ENCODE measurements around the gene GRWD1. TPM values are rescaled to one million over a fixed set of nuclear protein-coding genes. Genes with fewer than 3 reads are reported as not detected.

Gene GRWD1
- total RNA-seq, 1 experiment from 2014 or later = 97.8 TPM

DNA sequence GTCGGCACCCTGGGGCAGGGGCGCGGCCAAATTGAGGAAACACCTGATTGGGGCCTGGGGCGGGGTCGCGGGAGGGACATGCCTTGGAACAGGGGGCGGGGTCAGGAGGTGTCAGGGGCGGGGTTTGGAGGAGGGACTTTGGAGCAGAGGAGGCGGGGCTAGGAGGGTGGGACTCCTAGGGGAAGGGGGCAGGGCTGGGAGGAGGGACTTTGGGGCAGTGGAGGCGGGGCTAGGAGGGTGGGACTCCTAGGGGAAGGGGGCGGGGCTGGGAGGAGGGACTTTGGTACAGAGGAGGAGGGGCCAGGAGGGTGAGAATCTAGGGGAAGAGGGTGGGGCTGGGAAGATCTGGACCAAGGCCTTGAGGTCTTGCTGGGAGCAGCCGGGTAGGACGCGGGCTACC is 30.4 kb upstream of the GRWD1 start:
- DNase-seq = peak; percentile 93
- H3K4me3 ChIP-seq (ENCODE audit: insufficient read depth, low read depth, low read length) = no peak overlapping the region
- peaks cover 10% of the 10 kb centered on the region for H3K36me3 ChIP-seq (replicated peaks; ENCODE audit: control insufficient read depth, insufficient read depth, low read length)
- no peaks in the 10 kb centered on the region for H3K27me3 ChIP-seq (ENCODE audit: control insufficient read depth, insufficient read depth, low read length)

- Histone ChIP-seq H3K36me3 (replicated peaks; ENCODE audit: control insufficient read depth, insufficient read depth, low read length) (peaks cover 10% of the 10 kb centered on the region), H3K27me3 (ENCODE audit: control insufficient read depth, insufficient read depth, low read length) (no peaks in the 10 kb centered on the region), H3K4me3 (ENCODE audit: insufficient read depth, low read depth, low read length) (no peak overlapping the region)
- no peak for DNase-seq
Measured at GRCh38 chr19:48415806-48416221, 30.0 kb upstream of the GRWD1 start.

- H3K4me3 ChIP-seq (ENCODE audit: insufficient read depth, low read depth, low read length) = no peak overlapping the region
- H3K36me3 ChIP-seq (replicated peaks; ENCODE audit: control insufficient read depth, insufficient read depth, low read length) = peaks cover 13% of the 10 kb centered on the region
- H3K27me3 ChIP-seq (ENCODE audit: control insufficient read depth, insufficient read depth, low read length) = no peaks in the 10 kb centered on the region
- DNase-seq = peak; percentile 4
Measured at GRCh38 chr19:48417421-48417820, 28.4 kb upstream of the GRWD1 start.

DNA sequence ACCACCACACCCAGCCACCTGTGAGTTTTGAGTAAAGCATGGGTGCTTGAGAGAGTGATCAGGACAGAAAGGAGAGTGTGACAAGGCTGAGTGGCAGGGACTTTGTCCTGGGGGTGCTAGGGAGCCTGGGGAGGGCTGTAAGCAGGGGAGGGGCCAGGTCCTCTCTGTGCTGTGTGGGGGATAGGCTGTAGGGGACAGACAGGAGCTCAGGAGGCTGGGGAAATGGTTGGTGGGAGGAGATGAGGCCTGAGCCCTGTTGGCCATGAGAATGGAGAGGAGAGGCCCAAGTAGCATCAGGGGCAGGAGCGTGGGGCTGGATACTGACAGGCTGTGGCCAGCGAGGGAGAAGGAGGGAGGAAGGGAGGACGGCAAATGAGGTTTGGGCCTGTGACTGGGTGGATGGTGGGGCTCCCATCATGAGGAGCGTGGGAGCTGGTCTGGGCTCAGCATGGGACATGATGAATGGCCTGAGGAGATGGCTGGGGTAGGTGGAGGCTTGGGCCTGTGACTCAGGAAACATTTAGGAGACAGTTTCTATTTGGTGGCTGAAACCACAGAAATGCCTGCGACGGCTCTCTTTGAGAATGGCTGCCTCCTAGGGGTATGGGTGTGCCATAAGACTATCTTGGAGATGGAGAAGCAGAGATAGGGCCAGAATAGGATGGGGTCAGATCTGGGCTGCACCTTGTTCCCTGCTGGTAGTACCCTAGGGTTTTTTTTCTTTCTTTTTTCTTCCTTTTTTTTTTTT is 27.3 kb upstream of the GRWD1 start:
- H3K36me3 ChIP-seq (replicated peaks; ENCODE audit: control insufficient read depth, insufficient read depth, low read length) = peaks cover 14% of the 10 kb centered on the region
- H3K27me3 ChIP-seq (ENCODE audit: control insufficient read depth, insufficient read depth, low read length) = no peaks in the 10 kb centered on the region
- DNase-seq = peak; percentile 35
- no peak overlapping the region for H3K4me3 ChIP-seq (ENCODE audit: insufficient read depth, low read depth, low read length)

- H3K27me3 ChIP-seq (ENCODE audit: control insufficient read depth, insufficient read depth, low read length) = no peaks in the 10 kb centered on the region
- H3K4me3 ChIP-seq (ENCODE audit: insufficient read depth, low read depth, low read length) = no peak overlapping the region
Measured at GRCh38 chr19:48419158-48419920, 26.4 kb upstream of the GRWD1 start.

GRCh38 chr19:48421548-48421947 is 24.2 kb upstream of the GRWD1 start:
- Histone ChIP-seq H3K27me3 (ENCODE audit: control insufficient read depth, insufficient read depth, low read length) (no peaks in the 10 kb centered on the region), H3K4me3 (ENCODE audit: insufficient read depth, low read depth, low read length) (no peak overlapping the region), H3K36me3 (replicated peaks; ENCODE audit: control insufficient read depth, insufficient read depth, low read length) (peaks cover 14% of the 10 kb centered on the region)
- peak; percentile 23 for DNase-seq

More at GRCh38 chr19:48419158-48419920, 26.4 kb upstream of the GRWD1 start:
- H3K36me3 ChIP-seq (replicated peaks; ENCODE audit: control insufficient read depth, insufficient read depth, low read length) = peaks cover 16% of the 10 kb centered on the region
- DNase-seq = peak; percentile 95

GRCh38 chr19:48424694-48425219 is 21.0 kb upstream of the GRWD1 start:
- Histone ChIP-seq H3K27me3 (ENCODE audit: control insufficient read depth, insufficient read depth, low read length) (no peaks in the 10 kb centered on the region), H3K36me3 (replicated peaks; ENCODE audit: control insufficient read depth, insufficient read depth, low read length) (peaks cover 10% of the 10 kb centered on the region), H3K4me3 (ENCODE audit: insufficient read depth, low read depth, low read length) (no peak overlapping the region)
- DNase-seq = peak; percentile 77

DNA sequence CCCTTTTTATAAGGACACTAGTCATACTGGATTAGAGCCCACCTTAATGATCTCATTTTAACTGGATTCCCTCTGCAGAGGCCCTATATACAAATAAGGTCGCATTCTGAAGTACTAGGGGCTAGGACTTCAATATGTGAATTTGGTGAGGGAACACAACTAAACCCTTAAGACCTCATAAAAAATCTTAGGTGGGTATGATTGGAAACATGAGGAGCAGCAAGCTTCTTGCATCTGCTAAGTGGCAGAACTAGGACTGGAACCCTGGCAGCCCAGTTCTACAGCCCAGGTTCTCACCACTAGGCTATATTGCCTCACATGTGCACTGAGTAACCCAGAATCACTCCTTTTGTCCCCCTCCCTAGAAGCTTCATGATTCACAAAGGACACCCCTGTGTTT is 17.1 kb upstream of the GRWD1 start:
- H3K36me3 ChIP-seq (replicated peaks; ENCODE audit: control insufficient read depth, insufficient read depth, low read length) = peaks cover 7% of the 10 kb centered on the region
- no peak overlapping the region for H3K4me3 ChIP-seq (ENCODE audit: insufficient read depth, low read depth, low read length)
- no peaks in the 10 kb centered on the region for H3K27me3 ChIP-seq (ENCODE audit: control insufficient read depth, insufficient read depth, low read length)
- no peak for DNase-seq

GRCh38 chr19:48433337-48433736 is 12.4 kb upstream of the GRWD1 start:
- peaks cover 7% of the 10 kb centered on the region for H3K36me3 ChIP-seq (replicated peaks; ENCODE audit: control insufficient read depth, insufficient read depth, low read length)
- H3K27me3 ChIP-seq (ENCODE audit: control insufficient read depth, insufficient read depth, low read length) = no peaks in the 10 kb centered on the region
- DNase-seq = peak; percentile 67
- H3K4me3 ChIP-seq (ENCODE audit: insufficient read depth, low read depth, low read length) = no peak overlapping the region

- Histone ChIP-seq H3K4me3 (ENCODE audit: insufficient read depth, low read depth, low read length) (no peak overlapping the region), H3K27me3 (ENCODE audit: control insufficient read depth, insufficient read depth, low read length) (no peaks in the 10 kb centered on the region), H3K36me3 (replicated peaks; ENCODE audit: control insufficient read depth, insufficient read depth, low read length) (peaks cover 3% of the 10 kb centered on the region)
- no peak for DNase-seq
Measured at GRCh38 chr19:48436586-48436985, 9.2 kb upstream of the GRWD1 start.

DNA sequence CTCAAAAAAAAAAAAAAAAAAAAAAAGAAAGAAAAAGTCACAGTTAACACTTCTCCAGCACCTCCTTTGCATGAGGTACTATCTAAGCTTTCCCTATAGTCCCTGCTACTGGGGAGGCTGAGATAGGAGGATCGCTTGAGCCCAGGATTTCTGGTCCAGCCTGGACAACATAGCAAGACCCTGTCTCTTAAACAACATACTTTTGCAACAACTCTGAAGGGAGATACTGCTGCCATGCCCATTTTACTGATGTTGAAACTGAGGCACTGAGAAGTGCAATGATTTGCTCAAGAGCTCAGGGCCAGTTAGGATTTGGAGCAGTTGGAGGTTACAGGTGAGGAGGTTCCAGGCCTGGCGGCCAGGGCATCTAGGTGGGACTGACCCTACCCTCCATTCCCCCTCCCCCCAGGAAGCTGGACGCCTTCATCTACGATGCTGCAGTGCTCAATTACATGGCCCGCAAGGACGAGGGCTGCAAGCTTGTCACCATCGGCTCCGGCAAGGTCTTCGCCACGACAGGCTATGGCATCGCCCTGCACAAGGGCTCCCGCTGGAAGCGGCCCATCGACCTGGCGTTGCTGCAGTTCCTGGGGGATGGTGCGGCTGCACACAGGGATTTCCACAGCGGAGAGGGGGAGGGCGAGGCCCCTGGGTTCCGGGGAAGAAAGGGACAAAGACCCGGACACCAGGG is 4.3 kb upstream of the GRWD1 start:
- no peak overlapping the region for H3K4me3 ChIP-seq (ENCODE audit: insufficient read depth, low read depth, low read length)
- H3K36me3 ChIP-seq (replicated peaks; ENCODE audit: control insufficient read depth, insufficient read depth, low read length) = peaks cover 3% of the 10 kb centered on the region
- DNase-seq = peak; percentile 51
- H3K27me3 ChIP-seq (ENCODE audit: control insufficient read depth, insufficient read depth, low read length) = no peaks in the 10 kb centered on the region

- Histone ChIP-seq H3K4me3 (ENCODE audit: insufficient read depth, low read depth, low read length) (no peak overlapping the region), H3K36me3 (replicated peaks; ENCODE audit: control insufficient read depth, insufficient read depth, low read length) (peaks cover 4% of the 10 kb centered on the region; the same call in 1 of the 2 replicates), H3K27me3 (ENCODE audit: control insufficient read depth, insufficient read depth, low read length) (no peaks in the 10 kb centered on the region)
- DNase-seq = peak; percentile 75
Measured at GRCh38 chr19:48442116-48443035, 3.4 kb upstream of the GRWD1 start.

DNA sequence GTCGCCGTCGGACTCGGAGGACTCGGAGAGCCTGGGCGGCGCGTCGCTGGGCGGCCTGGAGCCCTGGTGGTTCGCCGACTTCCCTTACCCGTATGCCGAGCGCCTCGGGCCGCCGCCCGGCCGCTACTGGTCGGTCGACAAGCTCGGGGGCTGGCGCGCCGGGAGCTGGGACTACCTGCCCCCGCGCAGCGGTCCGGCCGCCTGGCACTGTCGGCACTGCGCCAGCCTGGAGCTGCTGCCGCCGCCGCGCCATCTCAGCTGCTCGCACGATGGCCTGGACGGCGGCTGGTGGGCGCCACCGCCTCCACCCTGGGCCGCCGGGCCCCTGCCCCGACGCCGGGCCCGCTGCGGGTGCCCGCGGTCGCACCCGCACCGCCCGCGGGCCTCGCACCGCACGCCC is 2.5 kb upstream of the GRWD1 start:
- DNase-seq = peak; percentile 64
- Histone ChIP-seq H3K36me3 (replicated peaks; ENCODE audit: control insufficient read depth, insufficient read depth, low read length) (peaks cover 9% of the 10 kb centered on the region), H3K27me3 (ENCODE audit: control insufficient read depth, insufficient read depth, low read length) (no peaks in the 10 kb centered on the region), H3K4me3 (ENCODE audit: insufficient read depth, low read depth, low read length) (no peak overlapping the region)

GRCh38 chr19:48443731-48444128 is 2.1 kb upstream of the GRWD1 start:
- DNase-seq = peak; percentile 65
- no peaks in the 10 kb centered on the region for H3K27me3 ChIP-seq (ENCODE audit: control insufficient read depth, insufficient read depth, low read length)
- no peak overlapping the region for H3K4me3 ChIP-seq (ENCODE audit: insufficient read depth, low read depth, low read length)
- H3K36me3 ChIP-seq (replicated peaks; ENCODE audit: control insufficient read depth, insufficient read depth, low read length) = peaks cover 13% of the 10 kb centered on the region
